SH-SY5Y (cell line): Measurements from ENCODE around the gene FBXW11.

Experiments used
- GATA2 ChIP-seq: IDR thresholded peaks from 2 replicates; pipeline ENCODE4 v1.6.1; 2011; ENCODE audit warnings: mild to moderate bottlenecking, low read depth, low read length
- GATA3 ChIP-seq: IDR thresholded peaks from 2 replicates; pipeline ENCODE4 v1.6.1; 2011; ENCODE audit warnings: low read depth, mild to moderate bottlenecking, low read length, moderate library complexity

GRCh38 chr5:171855798-171856763, 150.4 kb downstream of the FBXW11 start:
- TF ChIP-seq GATA2 (no peak), GATA3 (no peak)
